Measurements from ENCODE around the gene SLC66A1. TPM values are rescaled to one million over a fixed set of nuclear protein-coding genes. Genes with fewer than 3 reads are reported as not detected.
A peak's percentile ranks its signal among the peaks of the same experiment; 100 is the strongest.

The SLC66A1 gene
- total and polyA plus RNA-seq, 4 experiments from 2014 or later: 3.0 to 10.2 (median 6.1) TPM

- intact Hi-C loops (cut with micrococcal nuclease): no loop called here
- H3K9me3 ChIP-seq (ENCODE audit: control insufficient read depth in 1 of 2, low read length in 2 of 2): no peaks in the 10 kb centered on the region
- ChIA-PET CTCF (ENCODE audit: partially characterized antibody) (no interaction called here), POLR2A (ENCODE audit: partially characterized antibody) (no interaction called here)
- H3K27me3 Mint-ChIP-seq: no peaks in the 10 kb centered on the region
- H3K36me3 Mint-ChIP-seq: peaks cover 14 to 44% of the 10 kb centered on the region in 2 donors
- no peak overlapping the region for H3K4me3 Mint-ChIP-seq
- H3K9me3 Mint-ChIP-seq: peaks cover 0 to 6% (median 0%) of the 10 kb centered on the region in 8 donors
- H3K27me3 ChIP-seq (ENCODE audit: insufficient read depth, low read length): no peaks in the 10 kb centered on the region
- DNase-seq: no peak
- peaks cover 33% of the 10 kb centered on the region for H3K36me3 ChIP-seq (ENCODE audit: insufficient read depth, low read length)
- H3K27ac Mint-ChIP-seq: peak overlapping the region in 2 of 7 donors; percentile 30 to 68
- H3K4me1 ChIP-seq (ENCODE audit: insufficient read depth, low read length): no peaks in the 10 kb centered on the region
- H3K4me3 ChIP-seq (ENCODE audit: low read length in 2 of 2): no peak overlapping the region
- peaks cover 5 to 6% (median 5%) of the 10 kb centered on the region in 4 donors for H3K4me1 Mint-ChIP-seq
- H3K27ac ChIP-seq (ENCODE audit: low read depth, low read length): no peak overlapping the region
These were observed 26.2 kb downstream of the SLC66A1 start for GRCh38 chr1:19338323-19338762.

GRCh38 chr1:19339214-19339861 lies 27.2 kb downstream of the SLC66A1 start:
- Mint-ChIP-seq H3K9me3 (peaks cover 0 to 6% (median 0%) of the 10 kb centered on the region in 8 donors), H3K4me3 (no peak overlapping the region), H3K36me3 (peaks cover 19 to 49% of the 10 kb centered on the region in 2 donors), H3K27ac (peak overlapping the region in 2 of 7 donors; percentile 15 to 30), H3K4me1 (peaks cover 5 to 8% (median 6%) of the 10 kb centered on the region in 4 donors), H3K27me3 (no peaks in the 10 kb centered on the region)
- H3K36me3 ChIP-seq (ENCODE audit: insufficient read depth, low read length): peaks cover 42% of the 10 kb centered on the region
- H3K4me1 ChIP-seq (ENCODE audit: insufficient read depth, low read length): no peaks in the 10 kb centered on the region
- H3K4me3 ChIP-seq (ENCODE audit: low read length in 2 of 2): no peak overlapping the region
- H3K27me3 ChIP-seq (ENCODE audit: insufficient read depth, low read length): no peaks in the 10 kb centered on the region
- intact Hi-C loops (cut with micrococcal nuclease): no loop called here
- H3K27ac ChIP-seq (ENCODE audit: low read depth, low read length): no peak overlapping the region
- no peak for DNase-seq
- H3K9me3 ChIP-seq (ENCODE audit: control insufficient read depth in 1 of 2, low read length in 2 of 2): no peaks in the 10 kb centered on the region
- ChIA-PET CTCF (ENCODE audit: partially characterized antibody) (no interaction called here), POLR2A (ENCODE audit: partially characterized antibody) (no interaction called here)

GRCh38 chr1:19340387-19340937 lies 28.3 kb downstream of the SLC66A1 start:
- peaks cover 53% of the 10 kb centered on the region for H3K36me3 ChIP-seq (ENCODE audit: insufficient read depth, low read length)
- H3K4me3 ChIP-seq (ENCODE audit: low read length in 2 of 2): no peak overlapping the region
- ChIA-PET POLR2A (ENCODE audit: partially characterized antibody) (interaction anchor here (1.1 kb wide), 1 partner anchor 303 kb away, joined by 3 read pairs; no protein-coding TSS in a partner anchor), CTCF (ENCODE audit: partially characterized antibody) (interaction anchor here (0.8 to 2.4 kb wide), 4 partner anchors 9 to 310 kb away, joined by 4 to 15 read pairs (median 4); no protein-coding TSS in a partner anchor)
- H3K4me1 Mint-ChIP-seq: peaks cover 5 to 8% (median 6%) of the 10 kb centered on the region in 4 donors
- H3K36me3 Mint-ChIP-seq: peaks cover 23 to 52% of the 10 kb centered on the region in 2 donors
- no peaks in the 10 kb centered on the region for H3K9me3 ChIP-seq (ENCODE audit: control insufficient read depth in 1 of 2, low read length in 2 of 2)
- DNase-seq: no peak
- peak overlapping the region in 3 of 7 donors; percentile 46 to 78 (median 74) for H3K27ac Mint-ChIP-seq
- H3K4me1 ChIP-seq (ENCODE audit: insufficient read depth, low read length): no peaks in the 10 kb centered on the region
- H3K27me3 Mint-ChIP-seq: no peaks in the 10 kb centered on the region
- no peaks in the 10 kb centered on the region for H3K27me3 ChIP-seq (ENCODE audit: insufficient read depth, low read length)
- no peak overlapping the region for H3K27ac ChIP-seq (ENCODE audit: low read depth, low read length)
- peaks cover 0 to 6% (median 0%) of the 10 kb centered on the region in 8 donors for H3K9me3 Mint-ChIP-seq
- intact Hi-C loops (cut with micrococcal nuclease): no loop called here
- H3K4me3 Mint-ChIP-seq: no peak overlapping the region

GRCh38 chr1:19341201-19342061 lies 29.3 kb downstream of the SLC66A1 start:
- Mint-ChIP-seq H3K4me3 (peak overlapping the region in 1 of 8 donors; percentile 39), H3K36me3 (peaks cover 30 to 55% of the 10 kb centered on the region in 2 donors), H3K27ac (peak overlapping the region in 6 of 7 donors; percentile 62 to 95 (median 83)), H3K9me3 (peaks cover 0 to 4% (median 0%) of the 10 kb centered on the region in 8 donors), H3K4me1 (peaks cover 6 to 11% (median 7%) of the 10 kb centered on the region in 4 donors), H3K27me3 (no peaks in the 10 kb centered on the region)
- peak; percentile 64 to 71 (median 66) for DNase-seq
- POLR2A ChIA-PET (ENCODE audit: partially characterized antibody): interaction anchor here (1.1 kb wide), 1 partner anchor 302 kb away, joined by 3 read pairs; no protein-coding TSS in a partner anchor
- H3K36me3 ChIP-seq (ENCODE audit: insufficient read depth, low read length): peaks cover 57% of the 10 kb centered on the region
- no peak overlapping the region for H3K4me3 ChIP-seq (ENCODE audit: low read length in 2 of 2)
- intact Hi-C loops (cut with micrococcal nuclease): no loop called here
- CTCF ChIA-PET (ENCODE audit: partially characterized antibody): interaction anchor here (0.8 to 3.1 kb wide), 14 partner anchors 10 to 309 kb away, joined by 3 to 15 read pairs (median 4); no protein-coding TSS in a partner anchor
- no peaks in the 10 kb centered on the region for H3K27me3 ChIP-seq (ENCODE audit: insufficient read depth, low read length)
- H3K9me3 ChIP-seq (ENCODE audit: control insufficient read depth in 1 of 2, low read length in 2 of 2): no peaks in the 10 kb centered on the region
- H3K27ac ChIP-seq (ENCODE audit: low read depth, low read length): no peak overlapping the region
- no peaks in the 10 kb centered on the region for H3K4me1 ChIP-seq (ENCODE audit: insufficient read depth, low read length)

GRCh38 chr1:19342062-19342750 lies 30.1 kb downstream of the SLC66A1 start:
- H3K27me3 ChIP-seq (ENCODE audit: insufficient read depth, low read length): no peaks in the 10 kb centered on the region
- H3K9me3 ChIP-seq (ENCODE audit: control insufficient read depth in 1 of 2, low read length in 2 of 2): no peaks in the 10 kb centered on the region
- no peak overlapping the region for H3K27ac ChIP-seq (ENCODE audit: low read depth, low read length)
- Mint-ChIP-seq H3K27me3 (no peaks in the 10 kb centered on the region), H3K4me3 (no peak overlapping the region), H3K36me3 (peaks cover 30 to 55% of the 10 kb centered on the region in 2 donors), H3K4me1 (peaks cover 6 to 11% (median 7%) of the 10 kb centered on the region in 4 donors), H3K9me3 (no peaks in the 10 kb centered on the region), H3K27ac (peak overlapping the region in 4 of 7 donors; percentile 12 to 69 (median 42))
- intact Hi-C loops (cut with micrococcal nuclease): no loop called here
- CTCF ChIA-PET (ENCODE audit: partially characterized antibody): interaction anchor here (0.8 to 3.1 kb wide), 13 partner anchors 9 to 309 kb away, joined by 3 to 15 read pairs (median 4); no protein-coding TSS in a partner anchor
- H3K4me1 ChIP-seq (ENCODE audit: insufficient read depth, low read length): no peaks in the 10 kb centered on the region
- peaks cover 57% of the 10 kb centered on the region for H3K36me3 ChIP-seq (ENCODE audit: insufficient read depth, low read length)
- POLR2A ChIA-PET (ENCODE audit: partially characterized antibody): no interaction called here
- no peak overlapping the region for H3K4me3 ChIP-seq (ENCODE audit: low read length in 2 of 2)
- no peak for DNase-seq

- Histone ChIP-seq H3K9me3 (ENCODE audit: control insufficient read depth in 1 of 2, low read length in 2 of 2) (no peaks in the 10 kb centered on the region), H3K36me3 (ENCODE audit: insufficient read depth, low read length) (peaks cover 58% of the 10 kb centered on the region), H3K27ac (ENCODE audit: low read depth, low read length) (no peak overlapping the region), H3K27me3 (ENCODE audit: insufficient read depth, low read length) (no peaks in the 10 kb centered on the region), H3K4me1 (ENCODE audit: insufficient read depth, low read length) (no peaks in the 10 kb centered on the region), H3K4me3 (ENCODE audit: low read length in 2 of 2) (no peak overlapping the region)
- peak overlapping the region in 1 of 8 donors; percentile 29 for H3K4me3 Mint-ChIP-seq
- H3K36me3 Mint-ChIP-seq: peaks cover 30 to 55% of the 10 kb centered on the region in 2 donors
- peaks cover 6 to 11% (median 7%) of the 10 kb centered on the region in 4 donors for H3K4me1 Mint-ChIP-seq
- no peaks in the 10 kb centered on the region for H3K9me3 Mint-ChIP-seq
- CTCF ChIA-PET (ENCODE audit: partially characterized antibody): interaction anchor here (0.9 to 3.1 kb wide), 11 partner anchors 8 to 318 kb away, joined by 3 to 14 read pairs (median 4); no protein-coding TSS in a partner anchor
- POLR2A ChIA-PET (ENCODE audit: partially characterized antibody): no interaction called here
- H3K27me3 Mint-ChIP-seq: no peaks in the 10 kb centered on the region
- DNase-seq: no peak
- intact Hi-C loops (cut with micrococcal nuclease): no loop called here
- peak overlapping the region in 3 of 7 donors; percentile 47 to 72 (median 69) for H3K27ac Mint-ChIP-seq
These were observed 30.9 kb downstream of the SLC66A1 start for GRCh38 chr1:19342894-19343616.

Data from CD4-positive, alpha-beta memory T cell (primary cell).